HG03565 (cell line): ENCODE results near the gene SLU7.

Experiments used
- ATAC-seq: cut with Tn5 transposase; IDR thresholded peaks from one replicate; pipeline ENCODE4 v1.9.1; 2021; ENCODE audit warnings: mild to moderate bottlenecking, moderate library complexity; ENCODE audit not compliant: unreplicated experiment

Gene SLU7

DNA sequence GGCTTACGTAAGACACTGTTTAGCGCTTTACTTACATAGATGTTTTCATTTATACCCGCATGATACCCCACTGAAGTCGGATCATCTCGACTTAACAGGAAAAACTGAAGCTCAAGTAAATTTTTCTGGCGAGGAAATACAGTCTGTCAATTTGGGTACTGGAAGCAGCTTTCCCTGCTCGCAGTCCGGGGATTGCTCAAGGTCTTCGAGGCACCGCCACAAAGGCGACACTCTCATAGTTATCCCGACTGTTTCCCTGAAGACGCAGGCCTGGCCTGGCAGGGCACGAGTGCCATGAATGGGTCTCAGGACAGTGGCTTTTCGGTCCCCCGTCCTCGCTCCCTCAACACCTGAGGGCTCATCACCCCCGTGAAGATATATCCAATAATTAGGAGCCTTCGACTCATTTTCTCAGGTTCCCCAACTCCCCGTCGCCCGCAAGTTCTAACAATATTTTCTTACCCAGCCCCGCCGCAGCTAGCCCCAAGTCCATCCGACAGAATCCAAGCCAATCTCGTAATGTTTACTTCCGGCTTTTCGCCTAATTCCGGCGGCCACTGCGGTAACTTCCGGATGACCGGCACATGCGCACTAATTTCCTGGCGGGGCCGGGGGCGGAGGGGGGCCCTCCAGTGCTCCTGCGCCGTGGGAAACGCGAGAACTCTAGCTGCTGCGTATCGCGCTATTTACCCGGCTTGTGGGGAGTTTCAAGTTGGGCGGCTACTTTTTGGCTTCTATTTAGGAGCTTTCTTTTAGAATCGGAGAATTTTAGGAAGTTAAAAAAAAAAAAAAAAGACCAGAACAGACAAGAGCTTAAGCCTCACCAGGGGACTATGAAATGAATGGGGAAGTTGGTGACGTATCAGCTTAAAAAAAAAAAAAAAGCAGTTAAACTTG is at the start of gene SLU7:
Gene SLU7 (minus strand): TSS at position 521 of the 897 bp plus-strand sequence. CDS start 3,787 bp downstream, outside the sequence.
- peak; percentile 56 for ATAC-seq

DNA sequence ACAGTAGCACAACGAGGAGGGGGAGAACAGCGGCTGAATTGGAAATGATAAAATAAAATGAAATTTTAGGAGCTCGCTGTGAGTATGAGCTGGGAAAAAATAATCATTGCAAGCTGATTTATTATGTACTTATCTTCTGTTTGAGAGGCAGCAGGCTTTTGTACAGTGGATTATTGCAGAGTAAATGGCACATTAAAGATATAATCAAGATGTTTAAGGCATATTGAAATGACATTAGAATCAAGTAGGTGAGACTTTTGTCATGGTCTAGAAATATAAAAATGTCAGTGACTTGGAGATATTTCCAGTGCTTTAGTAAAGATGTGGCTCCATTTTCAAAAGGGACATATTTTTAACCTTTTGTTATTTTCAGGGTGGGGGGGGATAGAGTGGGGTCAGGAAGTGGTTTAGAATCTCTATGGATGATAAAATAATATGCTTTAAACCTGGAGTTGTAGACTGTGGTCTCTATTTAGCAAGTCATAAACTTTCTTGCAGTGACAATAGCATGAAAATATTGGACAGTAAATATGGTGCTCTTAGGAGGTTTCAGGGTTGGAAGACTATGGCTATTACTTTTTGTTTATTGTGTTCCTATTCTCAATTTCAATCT is 49.6 kb upstream of the SLU7 start:
- ATAC-seq, result no peak

DNA sequence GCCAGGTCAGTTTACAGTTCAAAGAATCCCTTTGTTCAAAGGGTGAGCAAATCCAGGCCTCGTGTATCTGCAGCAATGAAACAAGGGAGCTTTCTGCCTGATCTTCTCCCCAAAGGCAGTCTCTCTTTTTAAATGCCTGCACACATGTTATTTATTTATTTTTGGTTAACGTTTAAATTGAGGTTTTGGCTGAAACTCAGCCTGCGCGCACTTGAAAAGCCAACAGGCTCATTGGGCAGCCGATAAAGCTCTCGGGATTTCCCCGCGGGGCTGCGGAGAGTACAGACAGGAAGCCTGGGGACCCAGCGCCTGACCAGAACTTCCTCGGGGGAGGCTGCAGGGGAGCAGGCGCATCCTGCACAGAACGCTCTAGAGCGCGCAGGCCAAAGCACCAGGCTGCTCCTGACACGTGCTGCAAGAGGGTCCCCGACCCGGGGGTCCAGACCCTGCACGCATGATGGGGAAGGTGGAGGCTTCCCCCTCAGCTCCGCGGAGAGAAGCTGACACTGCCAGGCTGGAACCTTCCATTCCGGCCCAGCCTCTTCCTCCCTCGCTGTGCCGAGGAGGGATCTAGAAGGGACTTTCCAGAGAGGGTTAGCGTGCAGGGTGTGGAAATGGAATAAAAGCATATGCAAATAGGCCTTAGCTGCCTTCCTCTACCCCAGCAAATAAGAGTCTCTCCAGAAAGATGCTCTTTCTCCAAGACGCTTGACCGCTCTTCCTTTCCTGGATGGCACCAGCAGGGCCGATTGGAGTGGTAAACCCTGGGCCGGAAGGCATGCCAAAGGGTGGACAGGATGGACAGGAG is 48.9 kb upstream of the SLU7 start:
- peak; percentile 86 for ATAC-seq

DNA sequence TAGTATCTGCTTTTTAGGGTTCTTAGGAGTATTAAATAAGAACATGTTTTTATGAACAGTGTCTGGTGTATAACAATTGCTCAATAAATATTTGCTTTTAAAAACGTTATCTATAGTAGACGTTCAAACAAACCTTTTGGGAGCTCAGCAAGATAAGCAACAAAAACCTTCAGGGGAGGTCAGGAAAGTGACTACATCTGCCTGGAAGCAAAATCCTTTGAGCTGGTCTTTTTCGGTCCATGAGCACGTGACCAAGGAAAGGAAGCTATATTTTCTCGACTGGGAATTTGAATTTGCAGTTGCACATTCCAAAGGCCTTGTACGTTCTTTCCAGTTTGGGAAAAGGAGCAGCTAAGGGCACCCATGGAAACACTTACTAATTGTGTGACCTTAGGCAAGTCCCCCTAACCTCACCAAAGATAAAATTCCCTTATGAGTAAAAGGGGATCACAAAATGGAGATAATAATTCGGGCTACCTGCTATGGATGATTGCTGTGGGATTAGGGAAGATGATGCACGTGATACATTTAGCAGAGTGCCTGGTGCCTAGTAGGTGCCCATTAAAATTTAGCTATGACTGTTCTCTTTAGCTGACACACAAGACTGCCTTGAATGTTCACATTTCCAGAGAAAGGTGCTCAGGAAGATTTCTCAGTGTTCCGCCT is 48.1 kb upstream of the SLU7 start:
- no peak for ATAC-seq

DNA sequence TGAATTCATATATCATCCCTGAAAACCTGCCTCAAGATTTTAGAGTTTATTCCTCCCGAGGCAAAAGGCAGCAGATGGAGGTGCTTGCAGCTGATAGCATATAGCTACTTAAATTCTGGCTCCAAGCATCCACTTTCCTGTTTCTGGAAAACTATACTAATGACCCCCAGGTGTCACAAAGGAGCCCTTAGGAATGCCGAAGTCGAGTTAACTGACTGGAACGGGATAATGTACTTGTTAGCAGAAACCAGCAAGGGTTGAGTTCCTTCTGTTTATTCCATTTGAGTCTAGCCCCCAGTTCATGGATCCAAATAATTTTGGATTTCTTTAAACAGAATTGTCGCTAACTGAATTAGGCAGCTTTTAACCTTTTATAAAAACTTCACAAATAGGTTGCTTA is 47.2 kb upstream of the SLU7 start:
- ATAC-seq, result no peak

DNA sequence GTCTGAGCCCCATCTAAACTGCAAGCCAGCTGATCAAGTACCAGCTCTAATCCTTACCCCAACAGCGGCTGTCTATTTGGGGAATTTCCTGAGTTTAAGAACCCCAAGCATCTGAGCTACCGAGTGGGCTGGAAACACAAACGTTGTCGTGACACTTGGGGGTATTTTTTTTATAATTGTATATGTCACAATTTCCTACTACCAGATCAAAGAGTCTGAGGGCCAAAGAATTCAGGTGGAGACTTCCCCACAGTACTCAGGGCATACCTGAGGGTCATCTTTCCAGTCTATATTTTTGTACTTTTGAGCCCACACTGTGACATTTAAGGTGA is 45.6 kb upstream of the SLU7 start:
- ATAC-seq, result no peak

DNA sequence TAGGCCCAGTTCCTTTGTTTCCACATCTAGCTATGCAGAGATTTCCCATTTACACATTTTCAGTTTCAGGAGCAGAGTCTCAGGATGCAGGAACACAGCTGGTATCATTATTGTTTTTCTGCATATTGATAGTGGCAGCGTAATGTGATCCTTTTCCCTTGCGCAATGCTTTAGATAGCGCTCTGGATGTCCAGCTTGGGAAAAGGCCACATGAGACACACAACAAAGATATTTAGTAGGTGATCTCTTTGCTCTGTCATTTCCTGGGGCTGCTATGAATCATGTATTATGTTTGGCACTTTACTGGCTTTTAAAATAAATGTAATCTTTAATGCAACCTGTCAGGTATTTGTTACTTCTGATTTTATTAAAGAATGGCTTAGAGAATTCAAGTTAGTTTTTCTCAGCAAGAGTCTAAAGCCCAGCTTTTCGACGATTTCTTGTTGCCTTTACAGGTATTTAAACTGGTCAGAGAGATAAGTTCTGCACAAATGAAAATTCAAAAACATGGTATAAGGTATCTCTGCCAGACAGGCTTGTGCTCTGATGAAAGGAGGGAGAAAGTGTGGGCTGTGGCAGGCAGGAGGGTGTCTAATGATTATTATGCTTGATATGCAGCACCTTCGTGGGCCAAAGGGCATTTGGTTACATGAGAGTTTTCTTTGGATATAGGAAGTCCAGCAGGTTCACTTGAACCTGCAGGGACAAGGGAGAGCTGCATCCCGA is 45.0 kb upstream of the SLU7 start:
- no peak for ATAC-seq

DNA sequence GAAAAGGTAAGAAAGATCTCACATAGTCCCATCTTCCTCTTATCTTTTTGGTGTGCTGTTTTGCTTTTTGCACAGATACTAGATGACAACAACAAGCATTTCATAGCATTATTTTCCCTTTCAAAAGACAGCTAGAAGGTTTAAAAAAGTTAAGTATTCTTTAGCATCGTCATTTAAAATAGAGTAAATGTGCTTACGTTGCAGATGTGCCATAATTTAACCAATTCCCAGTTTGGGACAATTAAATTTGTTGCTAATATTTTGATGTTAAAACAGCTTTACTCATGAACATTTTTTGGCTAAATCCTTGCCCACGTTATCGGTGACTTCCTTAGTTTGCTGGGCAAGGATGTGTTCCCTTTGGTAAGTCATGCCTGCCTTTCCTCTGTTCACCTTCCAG is 44.3 kb upstream of the SLU7 start:
- ATAC-seq, result no peak

DNA sequence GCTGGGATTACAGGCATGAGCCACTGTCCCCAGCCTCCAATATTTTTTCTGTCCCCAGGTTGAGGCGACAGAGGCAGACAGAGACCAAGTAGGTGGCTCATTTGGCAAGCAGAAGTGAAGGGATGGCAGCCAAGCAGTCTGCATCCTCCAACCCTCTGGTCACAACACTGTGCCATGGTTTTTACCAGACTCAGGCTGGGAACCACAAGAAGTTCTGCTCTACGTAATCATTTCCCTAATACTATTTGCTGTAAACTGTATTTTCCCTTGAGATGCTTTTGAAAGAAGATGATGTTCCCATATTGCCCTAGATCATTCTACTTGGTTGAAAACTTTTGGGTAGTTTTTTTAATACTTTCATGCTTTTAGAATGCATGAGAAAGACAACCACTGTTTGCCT is 43.3 kb upstream of the SLU7 start:
- ATAC-seq, result no peak

DNA sequence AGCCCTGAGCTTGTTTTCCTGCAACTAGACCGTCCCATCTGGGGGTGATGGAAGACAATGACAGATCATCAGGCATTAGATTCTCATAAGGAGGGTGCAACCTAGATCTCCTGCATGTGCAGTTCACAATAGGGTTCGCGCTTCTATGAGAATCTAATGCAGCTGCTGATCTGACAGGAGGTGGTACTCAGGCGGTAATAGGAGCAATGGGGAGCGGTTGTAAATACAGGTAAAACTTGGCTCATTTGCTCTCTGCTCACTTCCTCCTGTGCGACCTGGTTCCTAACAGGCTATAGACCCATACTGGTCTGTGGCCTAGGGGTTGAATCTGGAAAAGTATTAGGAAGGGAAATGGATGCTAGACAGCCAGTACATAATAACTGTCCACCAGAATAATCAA is 42.5 kb upstream of the SLU7 start:
- ATAC-seq, result no peak

DNA sequence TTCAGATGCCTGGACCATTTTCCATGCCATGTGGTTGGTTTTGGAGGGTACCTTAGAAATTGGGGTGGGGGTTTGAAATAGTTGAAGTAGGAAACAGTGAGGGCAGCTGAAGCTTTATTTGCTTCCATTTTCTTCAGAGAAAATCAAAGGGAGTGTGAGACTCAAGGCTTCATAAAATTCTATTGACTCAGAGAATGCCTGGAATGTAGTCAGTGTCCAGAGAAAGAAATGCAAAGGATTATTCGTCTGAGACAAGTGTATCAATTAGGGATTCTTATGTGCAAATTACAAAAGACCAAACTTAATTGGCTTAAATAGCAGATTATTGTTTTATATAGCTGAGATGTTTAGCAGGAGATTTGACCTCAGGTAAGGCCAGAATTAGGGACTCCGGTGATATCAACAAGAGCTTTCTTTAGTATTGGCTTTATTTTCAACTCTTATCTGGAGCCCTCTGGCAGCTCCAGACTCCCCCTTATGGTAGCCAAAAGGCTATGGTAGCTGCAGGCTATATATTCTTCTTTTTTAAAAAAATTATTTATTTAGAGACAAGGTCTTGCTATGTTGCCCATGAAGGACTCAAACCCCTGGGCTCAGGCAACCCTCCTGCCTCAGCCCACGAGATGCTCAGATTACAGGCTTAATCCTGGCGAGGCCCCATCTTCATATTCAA is 41.6 kb upstream of the SLU7 start:
- no peak for ATAC-seq

DNA sequence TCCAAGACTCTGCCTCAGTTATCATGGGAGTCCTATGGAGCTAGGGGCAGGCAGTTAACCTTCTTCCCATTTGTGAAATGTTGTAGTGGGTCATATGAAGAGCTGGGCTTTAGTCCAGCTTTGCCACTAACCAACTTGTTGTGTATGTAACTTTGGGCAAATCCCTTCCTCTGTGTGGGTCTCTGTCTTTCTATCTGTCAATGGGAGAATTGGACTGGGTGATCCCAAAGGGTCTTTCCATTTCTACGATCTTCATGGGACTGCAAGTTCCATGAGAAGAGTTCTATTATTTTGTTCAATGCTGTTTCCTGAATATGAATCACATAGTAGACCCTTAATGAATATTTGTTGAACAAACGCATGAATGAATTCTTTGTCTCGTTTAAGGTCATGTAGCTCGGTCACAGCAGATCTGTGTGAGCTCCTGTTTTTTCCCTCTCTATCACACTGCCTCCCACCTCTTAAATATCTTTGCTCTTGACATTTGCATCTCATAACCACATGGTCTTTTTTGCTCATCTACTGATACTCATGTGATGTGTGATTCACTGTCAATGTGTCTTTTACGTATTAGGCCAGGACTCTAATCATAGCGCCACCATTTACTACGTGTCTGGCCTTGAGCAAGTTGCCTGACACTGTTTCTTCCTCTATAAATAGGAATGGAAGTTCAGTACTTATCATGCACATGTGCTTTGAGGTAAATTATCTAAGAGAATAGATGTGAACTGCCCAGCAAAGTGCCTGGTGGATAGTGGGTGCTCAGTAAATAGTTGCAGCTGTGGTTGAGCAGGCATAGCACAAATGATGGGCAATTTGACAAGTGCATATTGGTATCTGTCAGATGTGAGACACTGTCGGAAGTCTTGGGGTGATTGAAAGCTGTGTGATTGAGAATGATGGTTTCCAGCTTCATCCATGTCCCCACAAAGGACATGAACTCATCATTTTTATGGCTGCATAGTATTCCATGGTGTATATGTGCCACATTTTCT is 40.2 kb upstream of the SLU7 start:
- peak; percentile 83 for ATAC-seq

DNA sequence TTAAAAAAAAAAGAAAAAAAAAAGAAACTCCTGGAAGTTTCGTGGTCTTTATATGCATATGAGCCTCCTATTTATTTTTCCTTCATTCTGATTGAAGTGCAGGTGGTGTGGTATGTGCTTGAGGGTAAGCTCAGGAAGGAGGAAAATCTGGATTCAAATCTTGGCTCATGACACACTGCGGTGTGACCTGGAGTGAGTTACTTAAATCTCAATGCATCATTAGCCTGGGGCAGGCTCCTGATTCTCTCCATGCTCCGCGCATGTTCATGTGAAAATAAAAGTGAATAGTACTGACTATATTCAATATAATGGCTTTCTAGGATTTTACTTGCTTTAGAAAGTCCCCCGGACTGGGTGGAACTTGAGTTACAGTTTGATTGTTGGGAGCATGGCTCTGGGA is 38.4 kb upstream of the SLU7 start:
- no peak for ATAC-seq

DNA sequence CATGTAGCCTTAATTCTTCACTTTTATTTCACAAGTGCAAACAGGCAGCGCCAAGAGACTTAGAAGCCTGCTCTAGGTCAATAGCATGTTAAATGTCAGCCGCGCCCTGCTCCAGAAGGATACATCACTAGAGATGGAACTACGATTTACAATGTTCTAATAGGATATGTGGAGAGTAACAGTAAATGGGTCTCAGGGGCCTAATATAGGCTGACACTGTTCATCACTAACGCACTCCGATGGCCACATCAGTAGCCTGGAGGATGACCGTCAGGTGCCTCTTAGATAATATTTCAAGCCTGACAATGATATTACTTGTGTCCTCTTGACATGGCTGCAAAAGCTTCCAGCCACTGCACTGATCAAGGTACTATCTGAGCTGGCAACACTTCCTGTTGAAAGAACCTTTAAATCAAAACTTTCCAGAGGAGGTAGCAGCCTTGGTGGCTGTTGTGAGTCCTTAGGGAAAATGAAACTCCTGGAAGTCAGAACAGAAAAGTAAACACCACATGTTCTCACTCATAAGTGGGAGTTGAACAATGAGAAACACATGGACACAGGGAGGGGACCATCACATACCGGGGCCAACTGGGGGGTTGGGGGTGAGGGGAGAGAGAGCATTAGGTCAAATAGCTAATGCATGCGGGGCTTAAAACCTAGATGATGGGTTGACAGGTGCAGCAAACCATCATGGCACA is 37.7 kb upstream of the SLU7 start:
- ATAC-seq, result no peak

DNA sequence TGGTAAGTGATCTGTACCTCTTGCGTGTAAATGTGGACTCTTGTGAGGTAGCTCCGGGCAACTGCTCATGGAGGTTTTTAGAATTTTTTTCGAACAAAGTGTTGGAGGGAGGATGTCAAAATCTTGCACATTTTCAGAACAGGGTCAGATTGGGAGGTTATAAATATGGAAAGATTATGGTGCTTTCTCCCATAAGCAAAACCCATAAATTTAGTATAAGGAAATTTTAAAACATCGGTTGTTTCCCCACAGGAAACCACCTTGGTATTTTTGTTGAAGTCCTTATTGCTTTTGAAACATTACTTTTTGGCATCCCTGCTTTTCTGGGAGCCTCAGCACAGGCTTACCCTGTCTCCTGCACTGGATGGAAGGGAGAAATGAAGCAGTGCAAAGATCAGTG is 36.7 kb upstream of the SLU7 start:
- ATAC-seq, result no peak

DNA sequence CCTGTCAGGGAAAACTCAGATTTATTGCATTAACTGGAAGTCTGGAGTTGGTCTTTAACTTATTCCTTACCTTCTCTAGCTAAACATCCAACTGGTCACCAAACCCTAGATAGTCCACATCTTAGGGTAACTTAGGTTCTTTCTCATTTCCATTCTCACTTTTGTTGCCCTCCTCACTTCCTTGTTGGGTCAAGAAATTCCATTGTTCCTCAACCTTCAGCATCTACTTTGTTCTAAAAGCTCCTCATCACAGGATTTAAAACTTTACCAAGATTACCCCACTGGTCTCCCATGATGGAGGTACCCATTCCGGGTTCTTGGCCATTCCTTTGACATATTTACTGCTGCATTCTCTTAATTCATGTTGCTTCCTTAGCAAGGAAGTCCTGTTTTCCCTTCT is 34.9 kb upstream of the SLU7 start:
- ATAC-seq, result no peak

DNA sequence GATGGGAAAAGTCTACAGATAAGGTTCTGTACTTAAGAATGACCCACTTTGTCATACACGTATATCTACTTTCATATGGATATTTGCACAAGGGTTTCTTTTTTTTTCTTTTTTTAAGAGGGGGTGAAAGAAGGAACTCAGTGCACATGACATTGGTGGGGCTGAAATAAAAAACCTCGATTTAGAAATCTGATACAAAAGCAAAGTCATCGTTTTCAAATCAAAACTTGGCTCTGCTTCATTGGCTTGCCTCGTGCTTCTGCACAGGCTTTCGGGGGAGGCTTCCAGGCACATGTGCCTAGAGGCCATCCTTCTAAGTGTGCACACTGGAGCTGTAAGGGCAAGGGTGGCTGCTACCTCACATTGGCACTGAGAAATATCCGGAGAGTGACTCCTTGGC is 33.9 kb upstream of the SLU7 start:
- no peak for ATAC-seq

DNA sequence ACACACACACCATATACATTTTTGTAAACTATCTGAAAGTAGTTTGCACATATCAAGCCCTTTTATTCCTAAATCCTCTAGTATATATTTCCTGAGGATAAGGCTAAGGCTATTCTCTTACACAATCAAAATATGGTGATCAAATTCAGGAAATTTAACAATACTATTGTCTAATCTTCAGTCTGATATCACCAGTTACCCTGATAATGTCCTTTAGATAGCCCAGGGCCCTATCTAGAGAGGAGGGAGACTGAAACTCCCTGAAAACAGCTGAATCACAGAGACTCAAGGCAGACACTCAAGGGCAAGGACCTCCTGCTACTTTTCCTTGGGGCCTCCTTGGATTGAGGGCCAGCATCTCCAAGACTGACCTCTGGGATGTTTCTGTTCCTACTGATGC is 33.2 kb upstream of the SLU7 start:
- ATAC-seq, result no peak
